ENCODE measurements around the gene HEATR3. TPM values are rescaled to one million over a fixed set of nuclear protein-coding genes. Genes with fewer than 3 reads are reported as not detected.

HEATR3 gene
- total RNA-seq, 2 donors from 2014 or later: 5.6 to 11.7 TPM

- no peaks in the 10 kb centered on the region for H3K27me3 ChIP-seq
- H3K9me3 ChIP-seq: no peaks in the 10 kb centered on the region
- no peak for TF ChIP-seq CTCF (IDR thresholded peaks at IDR 0.05)
- no peak overlapping the region for H3K27ac ChIP-seq
- no peak for DNase-seq (ENCODE audit: low spot score)
- H3K4me1 ChIP-seq: no peaks in the 10 kb centered on the region
- no peaks in the 10 kb centered on the region for H3K36me3 ChIP-seq
- H3K4me3 ChIP-seq: no peak overlapping the region
These were observed 22.4 kb upstream of the HEATR3 start for GRCh38 chr16:50043358-50043757.

GRCh38 chr16:50045412-50045811 lies 20.4 kb upstream of the HEATR3 start:
- H3K9me3 ChIP-seq: no peaks in the 10 kb centered on the region
- H3K27me3 ChIP-seq: no peaks in the 10 kb centered on the region
- no peak overlapping the region for H3K4me3 ChIP-seq
- H3K27ac ChIP-seq: no peak overlapping the region
- no peaks in the 10 kb centered on the region for H3K4me1 ChIP-seq
- TF ChIP-seq CTCF (IDR thresholded peaks at IDR 0.05): no peak
- H3K36me3 ChIP-seq: no peaks in the 10 kb centered on the region
- DNase-seq (ENCODE audit: low spot score): no peak

- DNase-seq (ENCODE audit: low spot score): no peak
- H3K27me3 ChIP-seq: no peaks in the 10 kb centered on the region
- H3K4me1 ChIP-seq: no peaks in the 10 kb centered on the region
- H3K27ac ChIP-seq: no peak overlapping the region
- no peaks in the 10 kb centered on the region for H3K36me3 ChIP-seq
- H3K4me3 ChIP-seq: no peak overlapping the region
- no peak for TF ChIP-seq CTCF (IDR thresholded peaks at IDR 0.05)
- H3K9me3 ChIP-seq: no peaks in the 10 kb centered on the region
These were observed 18.9 kb upstream of the HEATR3 start for GRCh38 chr16:50046853-50047252.

GRCh38 chr16:50047864-50048263 lies 17.9 kb upstream of the HEATR3 start:
- Histone ChIP-seq H3K4me3 (no peak overlapping the region), H3K4me1 (no peaks in the 10 kb centered on the region), H3K27me3 (no peaks in the 10 kb centered on the region), H3K27ac (no peak overlapping the region), H3K36me3 (no peaks in the 10 kb centered on the region), H3K9me3 (no peaks in the 10 kb centered on the region)
- no peak for TF ChIP-seq CTCF (IDR thresholded peaks at IDR 0.05)
- DNase-seq (ENCODE audit: low spot score): no peak

- no peak for DNase-seq (ENCODE audit: low spot score)
- no peak overlapping the region for H3K27ac ChIP-seq
- H3K36me3 ChIP-seq: no peaks in the 10 kb centered on the region
- H3K4me1 ChIP-seq: no peaks in the 10 kb centered on the region
- no peaks in the 10 kb centered on the region for H3K27me3 ChIP-seq
- TF ChIP-seq CTCF (IDR thresholded peaks at IDR 0.05): no peak
- H3K9me3 ChIP-seq: peaks cover 0 to 6% of the 10 kb centered on the region in 2 donors
- no peak overlapping the region for H3K4me3 ChIP-seq
These were observed 15.0 kb upstream of the HEATR3 start for GRCh38 chr16:50050802-50051201.

GRCh38 chr16:50056226-50056625 lies 9.5 kb upstream of the HEATR3 start:
- Histone ChIP-seq H3K4me3 (no peak overlapping the region), H3K27ac (no peak overlapping the region), H3K4me1 (no peaks in the 10 kb centered on the region), H3K27me3 (no peaks in the 10 kb centered on the region), H3K36me3 (no peaks in the 10 kb centered on the region), H3K9me3 (peaks cover 4 to 18% of the 10 kb centered on the region in 2 donors)
- DNase-seq (ENCODE audit: low spot score): no peak
- TF ChIP-seq CTCF (IDR thresholded peaks at IDR 0.05): no peak
